ENCODE measurements around the gene MAPKAPK2. TPM values are rescaled to one million over a fixed set of nuclear protein-coding genes. Genes with fewer than 3 reads are reported as not detected.

Gene MAPKAPK2
- total and polyA plus RNA-seq, 2 of the 13 experiments (the other 11 are each of a cell fraction or from before 2014, with no cell fraction given) = 16.6 to 34.0 TPM

- TF ChIP-seq ZNF329 (CRISPR knock-in tag; IDR thresholded peaks at IDR 0.05; ENCODE audit: low read depth) (peak; percentile 78; the same call in 1 of the 2 replicates), ZMAT3 (CRISPR knock-in tag; conservative IDR thresholded peaks at IDR 0.05) (peak; percentile 79), ZBTB2 (CRISPR knock-in tag; IDR thresholded peaks at IDR 0.05; ENCODE audit: low read depth) (0 out of 2 replicates have a peak, but pooled peaks have one; percentile 63), ATF4 (CRISPR knock-in tag; IDR thresholded peaks at IDR 0.05) (no peak), ZNF512 (CRISPR knock-in tag; IDR thresholded peaks at IDR 0.05) (peak; percentile 40; the same call in 1 of the 2 replicates), MTF1 (CRISPR knock-in tag; IDR thresholded peaks at IDR 0.05) (no peak), ONECUT2 (CRISPR knock-in tag; IDR thresholded peaks at IDR 0.05) (no peak), TCF12 (IDR thresholded peaks at IDR 0.05) (no peak), TCF12 (CRISPR knock-in tag; IDR thresholded peaks at IDR 0.05) (no peak), ZIK1 (CRISPR knock-in tag; IDR thresholded peaks at IDR 0.05; ENCODE audit: borderline replicate concordance, low read depth) (no peak), HNRNPLL (IDR thresholded peaks at IDR 0.05; ENCODE audit: low read depth, low read length, poor library complexity, severe bottlenecking) (peak; percentile 90), CSRNP2 (CRISPR knock-in tag; conservative IDR thresholded peaks at IDR 0.05; ENCODE audit: low read depth) (peak; percentile 29; the same call in 1 of the 2 replicates), SMC3 (IDR thresholded peaks at IDR 0.05; ENCODE audit: low read length) (no peak), ZNF704 (CRISPR knock-in tag; IDR thresholded peaks at IDR 0.05; ENCODE audit: borderline replicate concordance) (peak; percentile 81; the same call in 1 of the 2 replicates), ZNF615 (CRISPR knock-in tag; IDR thresholded peaks at IDR 0.05; ENCODE audit: borderline replicate concordance) (no peak), NFKB2 (CRISPR knock-in tag; IDR thresholded peaks at IDR 0.05; ENCODE audit: borderline replicate concordance) (peak; percentile 79; the same call in 1 of the 2 replicates), MXD4 (CRISPR knock-in tag; IDR thresholded peaks at IDR 0.05) (peak; percentile 78), MXD1 (CRISPR knock-in tag; IDR thresholded peaks at IDR 0.05) (peak; percentile 92), ARID2 (CRISPR knock-in tag; IDR thresholded peaks at IDR 0.05; ENCODE audit: borderline replicate concordance) (no peak), NR2F2 (IDR thresholded peaks at IDR 0.05; ENCODE audit: borderline replicate concordance, low read depth) (no peak), ZNF552 (CRISPR knock-in tag; IDR thresholded peaks at IDR 0.05; ENCODE audit: borderline replicate concordance) (0 out of 2 replicates have a peak, but pooled peaks have one; percentile 53)
These were observed 49.4 kb upstream of the MAPKAPK2 start, which contains the start of gene DYRK3 (continued) for GRCh38 chr1:206635080-206635977.
